T-helper 2 cell treated with Interferon-gamma antibody and Interleukin-4, amounts not matched to agents 100 ng/mL and 5 ng/mL, for 36 hours (primary cell): ENCODE results near the gene CASP10. TPM values are rescaled to one million over a fixed set of nuclear protein-coding genes. Genes with fewer than 3 reads are reported as not detected.

Experiments used
- intact Hi-C: fragments of 100-400 bp; cut with micrococcal nuclease; formaldehyde crosslinking; loops from one replicate; pipeline ENCODE4 v1.15.1; 2023
- total RNA-seq: library from RNA; stranded (reverse); gene quantifications from 2 replicates; pipeline ENCODE4 v1.2.3, GENCODE V29; 2022

The CASP10 gene
- total RNA-seq, 1 donor from 2014 or later, result 37.0 TPM

DNA sequence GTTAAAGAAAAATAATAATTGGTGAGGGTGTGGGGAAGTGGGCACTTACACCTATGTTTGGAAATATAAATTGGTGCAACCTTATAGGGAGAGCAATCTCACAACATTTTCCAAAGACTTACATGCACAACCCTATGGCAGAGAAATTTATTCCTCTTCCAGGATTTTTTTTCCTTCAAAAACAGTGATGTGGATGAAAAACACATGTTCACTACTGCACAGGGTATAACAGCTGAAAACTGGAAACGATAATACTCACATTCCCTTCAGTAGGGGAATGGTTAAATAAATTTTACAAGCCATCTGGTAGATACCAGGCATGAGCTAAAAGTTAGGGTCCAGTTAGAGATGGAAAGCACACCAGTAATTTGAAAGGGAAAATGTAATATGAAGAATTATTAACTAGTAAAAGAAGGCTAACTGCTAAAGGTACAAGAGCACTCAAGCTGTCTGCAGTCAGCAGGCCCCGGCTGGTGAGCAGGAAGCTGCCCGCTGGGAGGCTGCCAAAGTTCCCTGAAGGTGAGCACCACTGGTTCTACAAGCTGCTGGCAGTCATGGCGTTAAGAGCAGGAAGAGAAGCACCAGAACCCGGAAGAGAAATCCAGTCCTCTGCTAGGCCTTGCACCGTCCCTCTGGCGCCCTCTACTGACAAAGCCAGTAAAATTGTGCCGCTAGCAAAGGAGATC lies 49.0 kb downstream of the CASP10 start:
- intact Hi-C loops, result loop anchor here (1.0 to 10.0 kb wide), 9 partner anchors 38 to 1033 kb away; partner anchors contain the start of genes CASP10, HYCC2, NIF3L1 and NOP58

DNA sequence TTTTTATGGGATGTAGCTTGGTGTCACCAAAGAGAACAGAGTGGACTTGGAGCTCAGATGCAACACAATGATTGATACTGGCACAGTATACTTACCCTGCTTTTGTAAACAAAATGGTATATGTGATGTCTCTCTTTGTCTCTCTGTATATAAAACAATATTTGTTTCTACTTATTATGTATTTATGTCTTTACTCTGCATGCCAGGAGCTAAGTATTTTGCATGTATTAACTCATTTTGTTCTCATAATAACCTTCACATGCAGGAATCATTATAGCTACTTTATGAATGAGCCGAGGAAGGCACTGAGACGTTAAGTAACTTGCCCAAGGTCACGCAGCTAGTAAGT lies 49.5 kb downstream of the CASP10 start:
- intact Hi-C loops, result loop anchor here (1.0 to 10.0 kb wide), 9 partner anchors 38 to 1032 kb away; partner anchors contain the start of genes CASP10, HYCC2, NIF3L1 and NOP58

DNA sequence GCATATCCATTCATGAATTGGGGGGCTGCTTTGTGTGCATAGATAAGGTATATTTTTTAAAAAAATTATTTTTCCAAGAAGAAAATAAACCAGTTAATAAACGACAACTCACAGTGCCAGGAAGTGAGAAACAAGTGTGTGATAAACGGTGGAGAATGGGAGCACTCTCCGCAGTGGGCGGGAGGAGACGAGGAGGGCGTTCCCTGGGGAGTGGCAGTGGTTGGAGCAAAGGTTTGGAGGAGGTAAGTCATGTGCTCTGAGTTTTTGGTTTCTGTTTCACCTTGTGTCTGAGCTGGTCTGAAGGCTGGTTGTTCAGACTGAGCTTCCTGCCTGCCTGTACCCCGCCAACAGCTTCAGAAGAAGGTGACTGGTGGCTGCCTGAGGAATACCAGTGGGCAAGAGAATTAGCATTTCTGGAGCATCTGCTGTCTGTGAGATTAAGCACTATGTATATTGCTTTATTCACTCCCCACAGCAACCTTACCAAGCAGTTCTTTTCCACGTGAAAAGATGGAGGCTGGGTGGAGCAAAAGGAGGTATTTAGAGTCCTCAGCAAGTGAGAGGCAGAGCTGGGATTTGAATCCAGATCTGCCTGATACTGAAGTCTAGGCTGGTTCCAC lies 50.4 kb downstream of the CASP10 start:
- intact Hi-C loops, result loop anchor here (1.0 to 10.0 kb wide), 10 partner anchors 163 to 1031 kb away; partner anchors contain the start of genes HYCC2, NIF3L1, NOP58 and PPIL3

DNA sequence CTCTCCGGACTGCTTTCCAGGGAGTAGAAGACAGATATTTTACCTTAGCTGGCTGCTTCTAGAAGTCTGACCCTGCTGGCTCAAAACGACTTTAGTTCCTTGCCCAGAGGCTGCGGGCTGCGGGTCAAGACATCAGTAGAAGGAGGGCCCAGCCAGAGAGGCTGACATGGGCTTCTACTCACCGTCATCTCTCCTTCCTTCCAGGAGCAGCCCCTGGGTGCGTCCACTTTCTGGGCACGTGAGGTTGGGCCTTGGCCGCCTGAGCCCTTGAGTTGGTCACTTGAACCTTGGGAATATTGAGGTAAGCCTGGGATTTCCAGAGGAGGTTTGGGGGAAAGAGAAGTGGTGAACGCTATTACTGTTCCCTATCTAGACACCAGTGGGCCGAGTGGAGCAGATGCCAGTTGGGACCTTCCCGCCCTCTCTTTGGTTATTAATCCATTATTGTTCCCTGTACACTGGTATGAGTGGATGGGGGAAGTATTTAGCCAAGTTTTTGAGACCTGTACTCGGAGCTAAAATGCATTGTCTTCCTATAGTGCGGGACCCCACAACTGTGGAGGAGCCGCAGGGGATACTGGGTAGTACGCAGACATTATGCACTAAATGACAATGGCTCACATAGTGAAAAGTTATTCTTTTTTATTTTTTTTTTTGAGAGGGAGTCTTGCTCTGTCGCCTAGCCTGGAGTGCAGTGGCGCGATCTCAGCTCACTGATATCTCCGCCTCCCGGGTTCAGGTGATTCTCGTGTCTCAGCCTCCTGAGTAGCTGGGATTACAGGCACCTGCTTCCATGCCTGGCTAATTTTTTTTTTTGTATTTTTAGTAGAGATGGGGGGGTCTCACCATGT lies 51.1 kb downstream of the CASP10 start:
- intact Hi-C loops, result loop anchor here (1.0 to 10.0 kb wide), 10 partner anchors 163 to 1031 kb away; partner anchors contain the start of genes HYCC2, NIF3L1, NOP58 and PPIL3

DNA sequence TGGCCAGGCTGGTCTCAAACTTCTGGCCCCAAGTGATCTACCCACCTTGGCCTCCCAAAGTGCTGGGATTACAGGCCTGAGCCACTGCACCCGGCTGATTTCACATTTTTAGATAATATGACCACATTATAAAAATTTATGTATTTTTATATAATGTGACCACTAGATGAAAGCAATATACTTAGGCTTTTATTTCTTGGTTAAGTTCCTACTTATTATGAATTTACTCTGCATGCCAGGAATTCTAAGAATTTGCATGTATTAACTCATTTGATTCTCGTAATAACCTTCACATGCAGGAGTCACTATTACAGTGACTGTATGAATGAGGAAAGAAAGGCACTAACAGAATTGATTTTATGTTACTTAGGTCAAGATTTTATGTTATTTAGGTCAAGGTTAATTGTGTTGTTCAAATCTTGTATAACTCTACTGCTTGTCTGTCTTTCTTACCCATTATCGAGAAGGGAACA lies 51.8 kb downstream of the CASP10 start:
- intact Hi-C loops, result loop anchor here (10.0 kb wide), 1 partner anchor 1030 kb away; the partner anchor contains the start of gene NOP58

DNA sequence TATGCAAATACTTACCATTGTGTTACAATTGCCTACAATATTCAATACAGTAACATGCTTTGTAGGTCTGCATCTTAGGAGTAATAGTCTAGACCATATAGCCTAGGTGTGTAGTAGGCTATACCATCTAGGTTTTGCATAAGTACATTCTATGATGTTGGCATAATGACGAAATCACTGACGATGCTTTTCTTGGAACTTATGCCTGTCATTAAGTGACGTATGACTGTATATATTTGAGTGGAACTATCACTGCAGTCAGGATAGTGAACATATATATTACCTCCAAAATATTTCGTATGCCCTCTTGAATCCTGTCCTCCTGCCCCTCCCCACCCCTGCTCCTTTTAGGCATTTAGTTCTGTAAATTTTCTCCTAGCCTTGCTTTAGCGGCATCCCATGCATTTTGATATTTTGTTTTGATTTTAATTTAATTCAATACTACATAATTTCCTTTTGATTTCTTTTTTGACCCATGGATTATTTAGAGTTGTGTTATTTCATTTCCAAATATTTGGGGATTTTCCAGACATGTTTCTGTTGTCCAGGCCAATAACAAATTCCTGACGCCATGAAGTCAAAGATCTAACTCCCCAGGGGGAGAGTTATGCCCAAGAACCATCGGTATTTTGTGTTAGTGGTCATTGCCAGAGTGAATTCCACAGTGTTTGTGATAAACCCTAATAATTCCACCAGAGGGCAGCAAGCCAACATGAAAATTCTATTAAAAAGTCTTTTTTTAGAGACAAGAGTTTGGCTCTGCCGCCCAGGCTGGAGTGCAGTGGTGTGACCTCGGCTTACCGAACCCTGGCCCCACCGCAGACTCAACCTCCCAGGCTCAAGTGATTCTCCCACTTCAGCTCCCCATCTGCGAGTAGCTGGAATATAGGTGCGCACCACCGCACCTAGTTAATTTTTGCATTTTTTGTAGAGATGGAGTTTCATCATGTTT lies 53.2 kb downstream of the CASP10 start:
- intact Hi-C loops, result loop anchor here (1.0 to 10.0 kb wide), 6 partner anchors 22 to 1029 kb away; partner anchors contain the start of gene NOP58

DNA sequence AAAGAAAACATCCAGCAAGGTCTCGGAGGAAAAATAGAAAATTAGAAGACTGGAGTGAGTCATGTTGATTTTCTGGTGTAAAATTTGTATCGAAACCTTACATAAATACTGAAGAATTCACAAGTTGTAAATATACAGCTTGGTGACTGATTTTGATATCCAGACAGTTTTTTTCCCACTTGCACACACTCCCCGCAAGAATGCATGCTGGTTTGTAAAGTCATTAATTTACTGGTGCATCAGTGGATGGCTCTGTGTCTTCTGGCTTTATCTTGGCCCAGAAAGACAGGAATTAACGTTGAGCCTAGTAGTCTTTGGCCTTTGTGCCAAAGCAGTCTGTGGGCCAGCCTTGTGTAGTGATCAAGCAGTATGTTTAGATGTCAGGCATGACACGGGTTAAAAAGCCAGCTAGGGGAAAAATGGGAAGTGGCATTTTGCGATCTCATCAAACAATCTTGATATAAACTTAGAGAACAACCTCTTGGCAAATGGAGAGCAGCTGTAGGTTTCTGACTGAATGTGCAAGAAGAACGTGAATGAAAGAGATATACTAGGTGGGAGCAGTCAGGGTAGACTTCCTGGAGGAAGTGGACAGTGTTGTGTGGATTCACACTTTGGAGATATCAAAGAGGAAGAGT lies 54.7 kb downstream of the CASP10 start:
- intact Hi-C loops, result loop anchor here (2.0 to 10.0 kb wide), 2 partner anchors 941 to 1027 kb away; partner anchors contain the start of gene NOP58

DNA sequence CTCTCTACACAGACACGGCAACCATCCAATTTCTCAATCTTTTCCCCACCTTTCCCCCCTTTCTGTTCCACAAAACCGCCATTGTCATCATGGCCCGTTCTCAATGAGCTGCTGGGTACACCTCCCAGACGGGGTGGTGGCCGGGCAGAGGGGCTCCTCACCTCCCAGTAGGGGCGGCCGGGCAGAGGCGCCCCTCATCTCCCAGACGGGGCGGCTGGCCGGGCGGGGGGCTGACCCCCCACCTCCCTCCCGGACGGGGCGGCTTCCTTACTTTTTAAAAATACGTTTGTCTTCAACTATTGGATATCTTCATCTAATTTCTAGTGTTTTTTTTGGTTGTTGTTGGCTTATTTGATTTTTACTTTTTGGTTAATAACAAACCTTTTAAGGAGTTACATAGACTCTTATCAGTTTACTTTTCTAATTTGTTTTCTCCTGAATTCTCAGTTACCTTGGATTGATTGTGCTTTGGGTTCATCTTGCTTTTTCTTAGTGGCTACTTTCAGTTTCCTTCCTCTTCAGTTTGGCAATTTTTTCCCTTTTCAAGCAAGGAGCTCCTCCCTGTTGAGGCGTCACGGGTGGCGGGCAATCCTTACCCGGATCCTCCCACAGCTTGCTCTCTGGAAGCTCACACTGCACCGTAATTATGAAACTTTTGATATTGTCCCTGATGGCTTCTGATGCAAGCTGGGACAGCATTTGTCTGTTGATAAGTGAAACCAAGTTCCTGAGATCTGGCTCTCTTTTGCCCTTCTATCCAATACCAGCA lies 56.4 kb downstream of the CASP10 start:
- intact Hi-C loops, result loop anchor here (10.0 kb wide), 1 partner anchor 1025 kb away; the partner anchor contains the start of gene NOP58

DNA sequence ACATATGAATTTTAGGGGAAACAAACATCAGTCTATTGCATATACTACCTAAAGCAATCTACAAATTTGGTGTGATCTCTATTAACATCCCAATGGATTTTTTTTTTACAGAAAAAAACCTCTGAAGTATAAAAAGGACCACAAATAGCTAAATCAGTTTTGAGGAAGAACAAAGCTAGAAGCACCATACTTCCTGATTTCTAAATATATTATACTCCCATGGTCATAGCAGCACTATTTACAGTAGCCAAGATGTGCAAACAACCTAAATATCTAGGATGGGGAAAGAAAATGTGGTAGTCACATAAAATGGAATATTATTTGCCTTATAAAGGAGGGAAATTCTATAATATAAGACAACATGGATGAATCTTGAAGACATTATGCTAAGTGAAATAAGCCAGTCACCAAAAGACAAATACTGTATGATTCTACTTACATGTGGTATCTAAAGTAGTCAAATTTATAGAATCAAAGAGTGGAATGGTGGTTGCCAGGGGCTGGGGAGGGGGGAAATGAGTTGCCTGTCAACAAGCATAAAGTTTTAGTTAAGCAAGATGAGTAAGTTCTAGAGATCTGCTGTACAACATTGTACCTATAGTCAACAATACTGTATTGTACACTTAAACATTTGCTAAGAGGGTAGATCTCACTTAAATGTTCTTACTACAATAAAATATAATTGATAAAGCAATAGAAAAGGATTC lies 59.8 kb downstream of the CASP10 start:
- intact Hi-C loops, result no loop called here

DNA sequence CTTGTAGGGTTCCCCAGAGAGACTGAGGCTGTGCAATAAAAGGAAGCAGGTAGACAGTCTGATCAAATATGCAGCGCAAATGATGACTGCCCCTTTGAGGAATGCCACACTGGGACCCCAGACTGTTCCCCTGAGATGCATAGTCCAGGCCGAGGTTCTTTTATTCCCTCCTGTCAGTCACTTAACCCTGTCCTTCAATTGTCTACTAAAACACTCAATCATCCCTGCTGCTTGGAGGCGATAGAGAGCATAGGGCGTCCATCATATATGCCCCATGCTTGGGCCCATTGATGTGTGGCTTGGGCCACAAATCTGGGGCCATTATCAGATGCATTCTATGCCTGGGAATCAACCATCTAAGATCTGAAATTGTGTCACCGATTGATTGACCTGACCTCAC lies 61.9 kb downstream of the CASP10 start:
- intact Hi-C loops, result no loop called here

DNA sequence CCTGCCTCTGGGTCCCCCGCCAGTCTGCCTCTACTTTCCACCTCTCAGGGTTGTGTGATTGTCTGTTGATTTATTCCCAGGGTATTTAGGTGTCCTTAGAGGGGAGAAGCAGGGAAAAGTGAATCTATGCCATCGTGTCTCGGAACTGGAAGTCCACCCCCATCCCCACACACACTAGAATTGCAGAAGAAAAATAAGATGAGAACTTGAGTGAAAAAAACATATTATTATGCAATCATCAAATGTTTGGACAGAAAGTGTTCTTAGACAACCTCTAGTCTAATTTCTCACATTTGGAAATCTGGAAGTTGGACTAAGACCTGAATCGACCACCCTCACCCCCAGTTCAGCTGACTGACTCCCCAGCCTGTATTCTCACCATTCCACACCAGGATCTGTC lies 63.3 kb downstream of the CASP10 start:
- intact Hi-C loops, result no loop called here

DNA sequence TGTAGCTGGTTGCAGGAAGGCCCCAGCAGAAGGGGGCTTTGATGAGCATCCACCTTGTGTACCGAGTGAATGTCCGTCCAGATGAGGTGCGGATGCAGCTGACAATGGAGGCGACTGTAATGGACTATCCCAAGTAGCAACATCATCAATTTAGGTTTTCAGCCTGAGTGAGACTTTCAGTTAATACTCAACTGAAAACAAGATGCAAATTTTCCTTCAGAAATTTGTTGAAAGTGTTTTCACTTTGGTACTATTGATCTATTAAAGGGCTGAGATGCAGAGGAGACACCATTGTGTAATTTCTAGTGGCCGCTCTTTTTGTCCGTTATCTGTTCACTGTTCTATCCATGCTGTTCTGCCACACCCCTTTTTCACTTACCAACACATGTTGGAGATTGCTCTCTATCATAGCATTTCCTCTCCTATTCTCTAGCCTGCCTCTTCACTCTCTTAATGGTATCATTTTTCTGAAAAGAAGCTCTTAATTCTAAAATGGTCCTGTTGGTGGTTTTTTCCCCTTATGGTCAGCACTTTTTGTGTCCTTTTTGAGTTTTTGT lies 65.4 kb downstream of the CASP10 start:
- intact Hi-C loops, result no loop called here

DNA sequence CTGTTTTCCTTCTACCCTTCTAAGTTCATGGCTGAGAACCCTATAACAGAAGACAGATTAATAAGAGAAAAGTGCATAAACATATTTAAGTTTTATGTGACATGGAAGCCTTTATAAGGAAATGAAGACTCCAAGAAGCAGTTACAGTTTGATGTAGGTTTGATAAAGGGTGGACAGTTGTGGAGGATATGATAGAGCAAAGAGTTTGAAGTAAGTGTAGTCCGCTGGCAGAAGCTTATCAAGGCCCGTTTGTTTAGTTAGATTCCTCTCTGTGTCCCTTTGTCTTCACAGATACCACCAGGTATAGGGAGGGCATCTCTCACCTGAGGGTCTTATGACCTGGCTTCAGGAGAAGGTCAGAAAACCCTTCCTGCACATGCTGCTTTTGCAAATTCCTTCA lies 66.9 kb downstream of the CASP10 start:
- intact Hi-C loops, result no loop called here

DNA sequence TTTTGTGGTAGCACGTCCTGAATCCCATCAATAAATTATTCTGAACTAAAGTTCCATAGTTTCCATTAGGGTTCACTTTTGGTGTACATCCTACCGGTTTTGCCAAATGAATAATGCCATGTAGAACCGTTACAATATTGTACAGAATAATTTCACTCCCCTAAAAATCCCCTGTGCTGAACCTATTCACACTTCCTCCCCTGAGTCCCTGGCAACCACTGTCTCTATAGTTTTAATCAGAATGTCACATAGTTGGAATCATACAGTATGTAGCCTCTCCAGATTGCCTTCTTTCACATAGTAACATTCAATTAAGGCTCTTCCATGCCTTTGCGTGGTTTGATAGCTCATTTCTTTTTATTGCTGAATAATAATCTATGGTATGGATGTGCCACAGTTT lies 67.8 kb downstream of the CASP10 start:
- intact Hi-C loops, result no loop called here

DNA sequence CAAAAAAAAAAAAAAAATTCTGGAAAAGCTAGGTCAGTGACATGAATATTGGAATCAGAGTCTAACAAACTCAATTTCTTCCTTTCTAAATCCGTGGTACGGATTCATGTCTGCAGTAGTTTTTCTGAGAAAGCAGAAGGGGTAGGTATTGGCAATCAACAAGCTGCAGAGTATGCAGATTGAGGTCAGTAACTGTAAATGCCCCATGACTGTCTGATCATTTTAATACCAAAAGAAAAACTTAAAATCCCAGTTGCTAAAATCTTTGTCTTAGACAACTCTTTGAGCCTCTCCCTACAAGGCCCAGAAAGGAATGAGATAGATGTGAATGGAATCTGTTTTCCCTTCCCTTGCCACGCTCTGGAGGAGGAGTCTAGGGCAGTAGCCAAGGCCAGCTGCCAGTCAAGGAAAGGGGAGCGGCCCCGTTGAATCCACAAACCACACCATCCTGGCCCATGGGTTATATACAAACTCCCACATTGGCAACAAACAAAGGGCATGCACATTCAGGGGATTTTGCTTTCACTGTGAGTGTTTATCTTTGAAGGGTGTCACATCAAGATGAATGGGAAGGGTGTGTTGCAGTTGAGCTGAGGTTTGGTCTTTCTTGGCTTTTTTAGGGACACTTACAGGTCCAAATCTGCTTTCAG lies 71.3 kb downstream of the CASP10 start:
- intact Hi-C loops, result no loop called here

DNA sequence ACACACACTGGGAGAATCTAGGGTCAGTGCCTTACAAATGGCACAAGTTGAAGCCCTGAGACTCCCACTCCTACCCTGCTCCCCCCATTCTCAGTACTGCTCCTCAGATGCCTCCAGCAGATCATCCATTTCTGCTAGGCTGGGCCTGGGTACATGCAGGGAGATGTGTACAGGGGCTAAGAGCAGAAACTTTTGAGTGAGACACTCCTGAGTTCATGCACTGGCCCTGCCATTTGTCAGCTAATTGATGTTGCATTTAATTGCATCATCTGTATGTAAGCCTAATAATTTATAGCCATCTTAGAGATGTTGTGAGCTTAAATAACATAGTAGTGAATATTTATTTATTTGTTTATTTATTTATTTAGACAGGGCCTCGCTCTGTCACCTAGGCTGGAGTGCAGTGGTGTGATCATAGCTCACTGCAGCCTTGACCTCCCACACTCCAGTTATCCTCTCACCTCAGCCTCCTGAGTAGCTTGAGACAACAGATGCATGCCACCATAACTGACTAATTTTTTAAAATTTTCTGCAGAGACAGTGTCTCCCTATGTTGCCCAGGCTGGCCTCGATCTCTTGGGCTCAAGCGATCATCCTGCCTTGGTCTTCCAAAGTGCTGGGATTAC lies 72.6 kb downstream of the CASP10 start:
- intact Hi-C loops, result loop anchor here (5.0 kb wide), 3 partner anchors 162 to 443 kb away; partner anchors contain the start of gene BZW1

DNA sequence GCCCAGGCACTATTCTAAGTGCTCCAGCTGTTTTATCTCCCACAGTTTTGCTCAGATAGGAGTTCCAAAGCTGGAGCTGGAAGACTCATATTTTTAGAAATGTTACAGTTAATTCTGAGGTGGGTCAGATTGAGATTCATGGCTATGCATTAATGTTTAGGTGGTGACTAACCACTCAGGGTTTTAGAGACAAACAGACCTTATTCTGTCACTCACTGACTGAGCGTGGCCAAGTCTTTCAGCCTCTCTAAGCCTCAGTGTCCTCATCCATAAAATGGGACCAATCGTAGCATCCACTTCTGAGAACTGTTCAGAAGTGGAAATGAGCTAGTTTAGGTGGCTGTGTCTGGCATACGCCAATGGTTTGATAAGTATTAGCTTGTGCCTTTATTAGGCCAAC lies 73.1 kb downstream of the CASP10 start:
- intact Hi-C loops, result loop anchor here (5.0 kb wide), 3 partner anchors 161 to 444 kb away; partner anchors contain the start of gene BZW1
